ENCODE results near the gene TSFM.

Gene TSFM

GRCh38 chr12:57745485-57745881, 37.1 kb upstream of the TSFM start:
- DNase-seq (ENCODE audit: low read depth in 2 of 2) = no peak

GRCh38 chr12:57746025-57746424, 36.6 kb upstream of the TSFM start:
- DNase-seq (ENCODE audit: low read depth in 2 of 2) = no peak

- no peak for DNase-seq (ENCODE audit: low read depth in 2 of 2)
Observed at GRCh38 chr12:57749061-57749460, 33.5 kb upstream of the TSFM start.

GRCh38 chr12:57750561-57751431, 31.8 kb upstream of the TSFM start:
- no peak for DNase-seq (ENCODE audit: low read depth in 2 of 2)

GRCh38 chr12:57751432-57751787, 31.2 kb upstream of the TSFM start:
- DNase-seq (ENCODE audit: low read depth in 2 of 2) = no peak

- DNase-seq (ENCODE audit: low read depth in 2 of 2) = peak; percentile 92 to 97
Observed at GRCh38 chr12:57751788-57752667, 30.6 kb upstream of the TSFM start, which contains the start of gene CDK4. CDK4 (minus strand) TSS chr12:57752310; CDS start chr12:57751717, 593 bp downstream.

GRCh38 chr12:57752668-57753000, 30.0 kb upstream of the TSFM start:
- DNase-seq (ENCODE audit: low read depth in 2 of 2) = no peak

- DNase-seq (ENCODE audit: low read depth in 2 of 2) = no peak
Observed at GRCh38 chr12:57753756-57754337, 28.7 kb upstream of the TSFM start.

- peak; percentile 66 to 70 for DNase-seq (ENCODE audit: low read depth in 2 of 2)
Observed at GRCh38 chr12:57754411-57755193, 28.0 kb upstream of the TSFM start, which contains the start of gene MARCHF9. MARCHF9 (plus strand) TSS chr12:57755103; CDS start chr12:57755529, 426 bp downstream.

GRCh38 chr12:57755194-57755453, 27.5 kb upstream of the TSFM start:
- DNase-seq (ENCODE audit: low read depth in 2 of 2) = no peak

GRCh38 chr12:57755454-57756372, 26.9 kb upstream of the TSFM start:
- DNase-seq (ENCODE audit: low read depth in 2 of 2) = no peak

GRCh38 chr12:57756406-57757341, 25.9 kb upstream of the TSFM start:
- no peak for DNase-seq (ENCODE audit: low read depth in 2 of 2)

GRCh38 chr12:57757771-57758170, 24.8 kb upstream of the TSFM start:
- no peak for DNase-seq (ENCODE audit: low read depth in 2 of 2)

GRCh38 chr12:57758552-57759359, 23.8 kb upstream of the TSFM start:
- DNase-seq (ENCODE audit: low read depth in 2 of 2) = no peak

- DNase-seq (ENCODE audit: low read depth in 2 of 2) = no peak
Observed at GRCh38 chr12:57759360-57759980, 23.1 kb upstream of the TSFM start.

GRCh38 chr12:57760347-57760982, 22.1 kb upstream of the TSFM start:
- DNase-seq (ENCODE audit: low read depth in 2 of 2) = no peak

- no peak for DNase-seq (ENCODE audit: low read depth in 2 of 2)
Observed at GRCh38 chr12:57761391-57761998, 21.1 kb upstream of the TSFM start.

Measured in stimulated activated CD4-positive, alpha-beta T cell treated with anti-CD3 and anti-CD28 coated beads, Interleukin-1b, Interleukin-23, amount 100 ng/mL, for 1 hour (primary cell).